ENCODE data around the gene KIF4B.
"Not testable (repeated sequence)": the region's sequence is repeated elsewhere in the genome, so short reads cannot be mapped to it uniquely, and the experiment has no call there.

KIF4B gene

DNA sequence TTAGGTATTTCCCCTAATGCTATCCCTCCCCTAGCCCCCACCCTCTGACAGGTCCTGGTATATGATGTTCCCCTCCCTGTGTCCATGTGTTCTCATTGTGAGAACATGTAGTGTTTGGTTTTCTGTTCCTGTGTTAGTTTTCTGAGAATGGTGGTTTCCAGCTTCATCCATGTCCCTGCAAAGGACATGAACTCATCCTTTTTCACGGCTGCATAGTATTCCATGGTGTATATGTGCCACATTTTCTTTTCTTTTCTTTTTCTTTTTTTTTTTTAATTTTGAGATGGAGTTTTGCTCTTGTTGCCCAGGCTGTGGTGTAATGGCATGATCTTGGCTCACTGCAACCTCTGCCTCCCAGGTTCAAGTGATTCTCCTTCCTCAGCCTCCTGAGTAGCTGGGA, 7.3 kb upstream of the KIF4B start:
- DNase-seq = not testable (repeated sequence)

DNA sequence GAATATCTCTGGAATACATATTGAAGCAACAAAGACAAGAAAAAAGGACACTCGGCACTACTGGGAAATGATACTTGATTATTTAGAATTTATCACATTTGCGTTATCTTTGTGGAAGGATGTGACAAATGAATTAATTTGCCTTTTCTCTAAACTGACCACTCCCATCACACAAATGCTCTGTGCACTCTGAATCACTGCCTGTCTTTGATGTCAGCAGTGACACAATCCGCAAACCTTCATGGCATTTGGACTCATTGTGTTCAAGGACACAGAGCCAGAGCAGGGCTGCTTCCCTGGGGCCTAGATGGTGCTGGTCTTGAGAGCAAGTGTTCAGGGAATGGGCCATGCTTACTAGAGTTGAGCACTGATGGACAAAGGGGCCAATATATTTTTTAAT, 4.9 kb upstream of the KIF4B start:
- DNase-seq = no peak

DNA sequence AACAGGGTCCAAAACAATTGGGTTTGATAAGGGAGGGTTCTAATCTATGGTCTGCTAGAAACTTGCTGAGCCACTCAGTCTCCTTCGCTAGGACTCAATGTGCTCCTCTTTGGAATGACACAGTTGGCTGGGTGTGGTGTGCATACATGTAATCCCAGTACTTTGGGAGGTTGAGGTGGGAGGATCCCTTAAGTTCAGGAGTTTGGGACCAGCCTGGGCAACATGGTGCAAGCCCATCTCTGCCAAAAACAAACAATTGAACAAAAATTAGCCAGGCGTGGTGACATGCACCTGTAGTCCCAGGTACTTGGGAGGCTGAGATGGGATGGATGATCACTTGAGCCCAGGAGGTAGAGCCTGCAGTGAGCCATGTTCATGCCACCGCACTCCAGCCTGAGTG, 2.7 kb upstream of the KIF4B start:
- DNase-seq = no peak

DNA sequence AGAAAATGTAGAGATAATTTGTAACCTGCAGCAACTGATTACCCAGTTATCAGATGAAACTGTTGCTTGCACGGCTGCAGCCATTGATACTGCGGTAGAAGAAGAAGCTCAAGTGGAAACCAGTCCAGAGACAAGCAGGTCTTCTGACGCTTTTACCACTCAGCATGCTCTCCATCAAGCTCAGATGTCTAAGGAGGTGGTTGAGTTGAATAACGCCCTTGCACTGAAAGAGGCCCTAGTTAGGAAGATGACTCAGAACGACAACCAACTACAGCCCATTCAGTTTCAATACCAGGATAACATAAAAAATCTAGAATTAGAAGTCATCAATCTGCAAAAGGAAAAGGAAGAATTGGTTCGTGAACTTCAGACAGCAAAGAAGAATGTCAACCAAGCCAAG, 1.7 kb downstream of the KIF4B start:
- DNase-seq = no peak

DNA sequence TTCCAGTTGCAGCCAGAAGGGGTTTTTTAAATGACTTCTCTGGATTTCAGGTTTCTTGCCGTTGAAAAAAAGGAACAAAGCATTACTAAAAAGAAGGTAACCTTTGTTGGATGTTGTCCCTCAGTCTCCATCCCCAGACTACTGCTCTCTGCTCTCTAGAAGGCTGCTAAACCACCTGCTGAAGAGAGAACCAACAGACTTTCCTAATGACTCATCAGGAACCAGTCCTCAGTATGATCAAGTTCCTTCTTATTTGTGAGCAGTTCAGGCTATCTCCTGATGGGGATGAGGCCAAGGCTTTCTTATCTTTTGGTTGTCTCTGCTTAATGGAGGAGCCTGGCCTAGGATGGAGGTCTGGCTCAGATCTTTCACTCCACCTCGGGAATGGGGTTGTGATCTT, 4.1 kb downstream of the KIF4B start:
- no peak for DNase-seq

DNA sequence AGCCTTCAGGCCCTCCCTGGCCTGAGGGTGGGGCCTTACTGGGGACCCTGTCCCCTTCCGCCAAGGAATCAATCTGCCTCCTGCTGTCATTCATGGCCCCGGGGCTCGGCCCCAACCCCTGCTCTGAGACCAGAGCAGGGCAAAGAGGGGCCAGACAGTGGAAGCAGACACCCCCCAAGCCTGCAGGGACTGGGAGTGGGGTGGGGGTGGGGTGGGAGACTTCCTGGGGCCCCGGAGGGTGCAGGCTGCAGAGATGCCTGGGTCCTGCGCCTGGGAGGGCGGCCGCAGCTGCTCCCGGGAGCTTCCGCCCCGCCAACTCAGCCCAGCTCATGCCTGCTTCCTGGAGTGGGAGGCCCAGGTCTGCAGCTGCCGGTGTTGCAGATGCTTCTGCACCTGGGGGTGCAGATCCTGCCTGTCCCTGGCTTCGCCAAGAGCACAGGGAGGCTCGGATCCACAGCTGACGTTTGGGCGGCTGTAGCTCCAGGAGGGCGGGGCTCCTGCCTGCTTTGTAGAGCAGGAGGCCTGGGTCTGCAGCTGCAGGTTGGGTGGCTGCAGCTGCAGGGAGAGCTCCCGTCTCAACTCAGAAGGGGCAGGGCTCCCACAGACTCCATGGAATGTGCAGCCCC, 6.2 kb downstream of the KIF4B start:
- DNase-seq = no peak

DNA sequence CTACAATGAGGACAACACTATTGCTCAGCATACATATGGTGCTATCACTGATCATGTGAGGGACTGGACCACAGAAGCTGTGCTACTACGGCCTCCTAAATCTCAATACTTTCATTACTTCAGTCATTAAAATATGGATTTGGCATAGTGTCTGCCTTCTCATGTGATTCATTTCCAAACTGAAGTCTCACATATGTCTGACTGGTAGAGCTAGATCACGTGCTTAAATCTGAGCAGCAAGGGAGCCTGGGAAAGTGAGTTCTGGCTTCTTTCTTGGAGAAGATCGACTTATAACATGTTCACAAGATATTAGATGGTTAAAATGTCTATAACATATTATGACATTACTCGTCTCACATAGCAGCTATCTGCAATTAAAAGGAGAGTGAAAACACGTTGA, 8.3 kb downstream of the KIF4B start:
- no peak for DNase-seq

DNA sequence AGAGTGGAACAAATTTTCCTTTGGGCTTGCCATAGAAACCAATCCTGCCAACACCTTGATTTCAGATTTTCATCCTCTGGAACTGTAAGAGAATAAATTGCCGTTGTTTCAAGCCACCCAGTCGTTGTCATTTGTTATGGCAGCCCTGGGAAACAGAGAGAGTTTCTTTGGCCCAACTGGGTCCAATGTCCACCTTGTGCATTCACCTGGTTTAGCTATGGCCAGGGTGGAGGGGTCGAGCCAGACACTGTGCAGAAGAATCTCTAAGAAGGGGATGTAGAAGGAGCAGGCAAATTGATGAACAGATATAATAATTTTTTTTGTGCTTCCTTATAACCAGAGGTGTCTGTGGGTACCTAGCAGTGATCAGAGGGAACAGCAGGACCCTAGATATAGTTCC, 9.8 kb downstream of the KIF4B start:
- no peak for DNase-seq

DNA sequence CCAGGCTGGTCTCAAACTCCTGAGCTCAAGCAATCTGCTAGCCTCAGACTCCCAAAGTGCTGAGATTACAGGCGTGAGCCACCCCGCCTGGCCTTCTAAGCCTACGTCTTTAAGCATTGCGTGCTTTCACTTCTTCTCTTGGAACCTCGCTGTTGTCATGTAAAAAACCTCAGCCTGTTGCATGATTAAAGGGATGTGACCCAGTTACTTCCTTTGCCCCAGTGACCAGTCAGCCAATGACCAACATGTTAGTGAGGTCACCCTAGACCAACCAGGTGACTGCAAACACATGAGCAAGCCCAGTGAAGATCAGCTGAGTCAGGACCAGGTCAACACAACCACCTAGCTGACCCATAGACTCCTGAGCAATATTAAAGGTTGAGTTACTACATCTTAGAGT, 10.5 kb downstream of the KIF4B start:
- no peak for DNase-seq

DNA sequence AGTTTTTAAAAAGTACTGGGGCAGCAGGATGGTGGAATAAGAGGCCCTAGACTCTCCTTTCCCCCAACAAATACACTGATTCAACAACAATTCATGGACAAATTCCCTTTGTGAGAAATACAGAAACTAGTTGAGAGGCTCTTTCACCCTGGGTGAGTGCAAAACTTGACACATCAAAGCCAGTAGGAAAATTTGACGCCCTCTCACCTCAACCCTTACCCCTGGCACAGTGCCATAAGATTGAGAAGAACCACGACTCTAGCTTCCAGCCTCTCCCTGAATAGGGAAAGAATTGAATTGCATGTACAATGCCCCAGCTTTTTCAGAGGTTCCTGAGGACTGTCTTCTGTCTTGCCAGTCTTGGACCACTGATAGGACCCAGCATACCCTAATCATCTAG, 12.3 kb downstream of the KIF4B start:
- no peak for DNase-seq

DNA sequence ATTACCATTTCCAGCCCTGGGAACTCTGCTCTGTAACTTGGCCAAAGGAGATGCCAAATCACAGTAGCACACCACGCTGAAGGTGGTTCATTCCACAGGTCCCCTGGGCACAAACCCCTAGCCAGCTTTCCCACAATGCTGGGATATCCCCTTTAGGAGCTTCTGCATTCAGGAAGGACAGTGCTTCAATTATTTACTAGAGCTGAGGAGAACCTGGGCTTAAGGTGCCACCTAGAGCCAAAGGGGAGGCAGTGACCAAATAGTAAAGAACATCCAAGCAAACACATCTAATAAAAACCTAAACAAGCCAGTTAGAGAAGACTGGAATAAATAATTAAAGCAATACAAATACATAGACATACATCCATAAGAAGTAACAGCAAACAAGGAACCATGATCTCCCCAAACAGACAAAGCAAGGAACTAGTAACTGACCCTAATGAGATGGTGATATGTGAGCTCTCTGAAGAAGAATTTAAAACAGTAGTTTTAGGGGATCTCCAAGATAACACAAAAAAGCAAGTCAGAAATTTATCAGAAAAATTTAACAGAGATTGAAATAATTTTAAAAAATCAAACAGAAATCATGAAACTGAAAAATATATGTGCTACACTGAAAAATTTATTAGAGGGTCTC, 14.6 kb downstream of the KIF4B start:
- DNase-seq = no peak

DNA sequence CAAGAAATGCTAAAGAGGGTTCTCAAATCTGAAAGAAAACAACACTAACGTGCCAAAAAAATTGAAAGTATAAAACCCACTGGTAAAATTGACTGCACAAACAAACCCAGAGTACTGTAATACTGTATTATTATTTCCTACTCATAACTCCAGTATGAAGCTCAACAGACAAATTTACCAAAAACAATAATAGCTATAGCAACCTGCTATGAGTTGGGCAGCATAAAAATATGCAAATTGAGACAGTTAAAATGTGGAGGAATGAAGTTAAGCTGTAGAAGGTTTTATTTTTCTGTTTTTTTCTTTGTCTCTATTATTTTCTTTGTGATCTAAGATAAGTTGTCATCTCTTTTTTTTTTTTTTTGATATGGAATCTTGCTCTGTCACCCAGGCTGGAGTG, 15.7 kb downstream of the KIF4B start:
- DNase-seq = no peak

DNA sequence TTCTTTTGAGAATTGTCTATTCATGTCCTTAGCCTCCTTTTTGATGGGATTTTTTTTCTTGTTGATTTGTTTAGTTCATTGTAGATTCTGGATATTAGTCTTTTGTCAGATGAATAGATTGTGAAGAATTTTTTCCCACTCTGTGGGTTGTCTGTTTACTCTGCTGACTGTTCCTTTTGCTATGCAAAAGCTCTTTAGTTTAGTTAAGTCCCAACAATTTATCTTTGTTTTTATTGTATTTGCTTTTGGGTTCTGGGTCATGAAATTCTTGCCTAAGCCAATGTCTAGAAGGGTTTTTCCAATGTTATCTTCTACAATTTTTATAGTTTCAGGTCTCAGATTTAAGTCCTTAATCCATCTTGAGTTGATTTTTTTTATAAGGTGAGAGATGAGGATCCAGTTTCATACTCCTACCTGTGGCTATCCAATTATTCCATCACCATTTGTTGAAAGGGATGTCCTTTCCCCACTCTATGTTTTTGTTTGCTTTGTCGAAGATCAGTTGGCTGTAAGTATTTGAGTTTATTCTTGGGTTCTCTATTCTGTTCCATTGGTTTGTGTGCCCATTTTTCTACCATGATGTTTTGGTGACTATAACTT, 20.7 kb downstream of the KIF4B start:
- not testable (repeated sequence) for DNase-seq

DNA sequence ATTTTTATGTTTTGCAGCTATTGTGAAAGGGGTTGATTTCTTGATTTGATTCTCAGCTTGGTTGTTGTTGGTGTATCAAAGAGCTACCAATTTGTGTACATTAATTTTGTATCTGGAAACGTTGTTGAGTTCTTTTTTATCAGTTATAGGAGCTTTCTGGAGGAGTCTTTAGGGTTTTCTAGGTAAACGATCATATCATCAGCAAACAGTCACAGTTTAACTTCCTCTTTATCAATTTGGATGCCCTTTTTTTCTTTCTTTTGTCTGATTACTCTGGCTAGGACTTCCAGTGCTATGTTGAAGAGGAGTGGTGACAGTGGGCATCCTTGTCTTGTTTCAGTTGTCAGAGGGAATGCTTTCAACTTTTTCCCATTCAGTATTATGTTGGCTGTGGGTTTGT, 21.5 kb downstream of the KIF4B start:
- DNase-seq = not testable (repeated sequence)

DNA sequence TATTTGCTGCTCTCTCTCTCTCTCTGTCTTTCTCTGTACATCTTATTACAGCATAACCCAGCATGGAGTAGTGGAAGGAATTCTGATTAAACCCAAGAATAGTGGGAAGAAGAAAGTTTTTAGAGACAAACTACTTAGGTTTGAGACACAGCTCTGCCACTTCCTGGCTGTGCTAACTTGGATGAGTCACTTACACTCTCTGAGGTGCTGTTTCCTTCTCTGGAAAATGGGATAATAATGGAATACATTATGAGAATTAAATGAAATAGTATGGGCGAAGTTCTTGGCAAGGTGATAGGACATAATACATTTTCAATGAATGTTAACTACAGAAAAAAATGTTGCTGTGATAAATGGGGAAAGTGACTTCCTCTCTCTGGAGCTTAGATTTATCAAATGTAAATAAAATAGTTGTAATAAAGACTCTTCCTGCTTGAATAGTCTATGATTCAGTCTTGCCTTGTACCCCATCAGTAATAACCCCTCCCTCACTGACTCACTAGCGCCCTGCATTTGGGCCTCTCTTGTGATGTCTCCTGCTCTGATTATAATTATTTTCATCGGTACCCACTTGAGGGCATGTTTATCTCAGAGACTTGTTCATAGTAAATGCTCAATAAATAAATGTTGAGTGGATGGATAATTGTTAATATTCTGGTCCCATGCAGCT, 27.6 kb downstream of the KIF4B start:
- DNase-seq = no peak

DNA sequence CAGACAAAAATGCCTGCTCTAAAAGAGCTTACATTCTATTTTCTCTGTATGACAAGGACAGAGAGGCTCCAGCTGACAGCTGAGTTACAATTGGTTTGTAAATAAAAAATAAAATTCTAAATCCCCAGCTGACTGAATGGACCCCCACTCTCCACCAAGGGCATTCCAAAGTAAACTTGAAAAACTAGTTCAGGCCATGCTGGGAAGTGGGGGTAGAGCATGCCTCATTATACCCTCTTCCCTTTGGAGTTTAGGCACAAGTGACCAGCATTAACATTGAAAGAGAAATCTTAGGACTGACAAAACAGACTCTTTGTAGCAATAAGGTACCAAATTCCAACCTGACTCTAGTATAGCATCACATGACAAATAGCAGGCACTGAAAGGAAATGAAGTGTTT, 31.0 kb downstream of the KIF4B start:
- DNase-seq = no peak

DNA sequence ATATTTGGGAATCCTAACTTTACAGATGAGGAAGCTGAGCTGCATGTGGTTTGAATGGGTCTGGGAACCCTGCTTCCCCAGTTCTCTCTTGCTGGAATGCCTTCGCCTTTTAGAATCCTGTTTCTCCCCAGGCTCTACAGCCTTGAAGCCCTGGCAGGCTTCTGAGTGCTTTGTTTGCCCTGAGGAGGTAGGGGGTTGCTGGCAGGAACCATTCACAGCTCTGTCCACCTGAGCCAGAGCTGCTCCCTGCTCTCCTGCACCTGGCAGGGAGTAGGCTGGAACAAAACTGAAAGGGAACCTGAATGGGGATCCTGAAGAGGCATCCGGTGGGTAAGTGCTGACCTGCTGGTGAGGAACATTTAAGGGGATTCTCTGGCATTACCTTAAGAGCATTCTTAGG, 33.0 kb downstream of the KIF4B start:
- no peak for DNase-seq

DNA sequence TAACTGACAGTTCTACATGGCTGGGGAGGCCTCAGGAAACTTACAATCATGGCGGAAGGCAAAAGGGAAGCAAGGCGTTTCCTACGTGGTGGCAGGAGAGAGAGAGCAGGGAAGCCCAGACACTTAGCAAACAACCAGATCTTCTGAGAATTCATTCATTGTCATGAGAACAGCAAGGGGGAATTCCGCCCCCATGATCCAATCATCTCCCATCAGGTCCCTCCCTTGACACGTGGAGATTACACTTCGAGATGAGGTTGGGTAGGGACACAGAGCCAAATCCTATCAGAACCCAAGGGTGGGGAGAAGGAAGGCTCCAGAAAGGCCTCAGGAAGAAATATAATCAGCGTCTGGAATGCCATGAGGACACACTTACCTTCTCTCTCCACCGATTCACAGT, 34.3 kb downstream of the KIF4B start:
- DNase-seq = no peak

DNA sequence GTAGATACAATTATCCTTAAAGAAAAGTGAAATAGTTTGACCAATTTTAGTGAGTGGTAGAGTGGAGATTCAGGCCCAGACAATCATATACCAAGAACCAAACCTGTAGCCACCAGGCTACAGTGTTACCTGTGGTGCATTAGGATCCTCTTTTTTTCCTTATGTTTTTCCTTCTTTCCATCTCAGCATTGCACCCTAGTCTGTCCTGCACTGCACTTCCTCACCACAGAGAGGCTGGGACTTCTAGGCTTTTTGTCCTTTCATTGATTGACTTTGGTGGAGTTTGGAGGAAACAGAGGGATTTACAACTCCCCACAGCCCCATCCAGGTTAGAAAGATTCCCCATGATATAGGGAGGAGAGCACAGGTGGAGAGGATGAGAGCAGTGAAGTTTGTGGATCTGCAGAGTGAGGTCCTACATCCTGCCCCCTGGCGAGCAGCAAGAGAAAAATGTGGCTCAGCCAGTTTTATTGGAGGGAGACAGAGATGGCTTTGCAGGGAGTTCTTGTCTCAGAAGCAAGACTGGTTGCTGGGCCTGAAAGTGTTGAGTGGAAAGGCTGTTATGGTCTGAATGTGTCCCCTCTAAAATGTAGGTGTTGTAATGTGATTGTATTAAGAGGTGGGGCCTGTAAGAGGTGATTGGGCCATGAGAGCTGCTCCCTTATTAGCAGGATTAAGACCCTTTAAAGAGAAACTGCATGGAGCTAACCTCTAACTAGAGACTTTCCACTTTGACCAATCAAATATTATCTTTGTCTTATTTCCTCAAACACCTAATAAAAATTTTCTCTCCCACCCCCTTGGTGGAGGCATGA, 36.2 kb downstream of the KIF4B start:
- no peak for DNase-seq

DNA sequence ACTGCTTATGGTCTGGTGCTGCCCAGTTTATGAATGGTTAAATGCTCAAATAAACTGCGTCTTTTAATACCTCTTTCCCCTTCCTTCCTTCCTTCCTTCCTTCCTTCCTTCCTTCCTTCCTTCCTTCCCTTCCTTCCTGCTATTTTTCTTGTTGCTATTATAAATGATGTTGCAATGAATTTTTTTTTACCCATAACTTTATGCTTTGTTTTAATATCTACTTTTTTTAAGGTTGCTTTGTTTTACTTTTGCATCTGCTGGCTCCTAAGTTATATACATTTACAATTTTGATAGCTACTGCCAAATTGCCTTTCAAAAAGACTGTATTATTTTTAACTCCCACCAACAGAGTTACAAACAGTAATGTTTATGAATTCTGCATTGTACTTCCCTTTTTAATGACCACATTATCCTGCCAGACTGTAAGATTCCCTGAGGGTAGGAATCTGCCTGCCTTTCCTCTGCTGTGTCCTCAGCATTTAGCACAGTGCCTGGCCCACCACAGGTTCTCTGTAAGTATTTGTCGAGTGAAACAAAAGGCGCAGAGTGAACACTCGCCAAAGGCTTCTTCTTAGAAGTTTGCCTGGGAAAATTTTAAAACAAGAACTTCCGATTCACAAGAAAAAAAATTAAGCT, 36.9 kb downstream of the KIF4B start:
- DNase-seq = no peak

DNA sequence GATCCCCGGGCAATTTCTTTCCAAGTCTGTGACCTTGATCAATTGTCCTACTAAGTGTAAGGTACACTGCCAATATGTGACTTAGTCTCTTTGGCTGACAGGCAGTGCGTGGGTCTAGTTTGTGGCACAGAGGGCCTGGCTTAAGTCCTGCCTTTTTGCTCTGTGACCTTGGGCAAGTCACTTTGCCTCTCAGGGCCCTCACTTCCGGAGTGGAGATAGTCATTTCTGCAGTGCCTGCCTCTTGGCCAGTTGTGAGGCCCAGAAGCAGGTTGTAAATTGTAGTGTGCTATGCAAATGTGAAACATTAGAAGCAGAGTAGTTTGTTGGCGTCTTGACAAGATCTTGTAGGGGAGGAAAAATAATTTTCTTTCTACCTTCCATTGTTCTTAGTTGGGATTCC, 39.0 kb downstream of the KIF4B start:
- no peak for DNase-seq

DNA sequence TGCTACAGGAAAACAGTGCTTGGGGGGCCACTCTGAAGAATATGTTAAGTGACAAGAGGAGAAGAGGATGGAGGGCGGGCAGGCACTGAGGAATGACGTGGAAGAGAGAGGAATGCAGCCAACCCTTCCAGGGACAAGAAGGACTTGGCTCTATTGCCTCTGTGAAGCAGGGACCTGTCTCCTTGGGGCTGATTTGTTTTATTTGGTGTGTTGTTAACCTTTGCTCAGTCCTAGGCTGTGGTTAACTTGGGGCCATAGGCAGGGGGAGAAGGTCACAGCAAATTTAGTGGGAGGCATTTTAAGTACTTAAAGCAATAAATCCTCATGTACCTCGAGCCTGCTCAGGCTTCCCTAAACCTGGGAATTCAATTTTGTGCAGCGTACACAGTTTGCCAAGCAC, 39.9 kb downstream of the KIF4B start:
- no peak for DNase-seq
